Omental fat pad (tissue), 4 donors: ENCODE measurements around the gene CRYZ. TPM values are rescaled to one million over a fixed set of nuclear protein-coding genes. Genes with fewer than 3 reads are reported as not detected.

Source experiments
- ATAC-seq: fragments of 150-250 bp; one replicate; pipeline ENCODE4 v1.9.1; 2016; ENCODE audit warnings: mild to moderate bottlenecking, moderate library complexity; ENCODE audit not compliant: low FRiP score
- DNase-seq: peaks from one replicate; pipeline ENCODE4 v3.0.0-alpha.2; 2019; ENCODE audit warnings: low spot score
- CTCF ChIP-seq, 3 donors: fragments of 450-650 bp; IDR thresholded peaks; one replicate each; pipeline ENCODE4 v1.5.1; 2016 to 2017; ENCODE audit warnings: antibody characterized with exemption in 3 of 3, mild to moderate bottlenecking in 3 of 3, moderate library complexity in 2 of 3
- total RNA-seq, 4 donors: library from RNA; depleted of rRNA; stranded (reverse); fragments of >200 nt; gene quantifications; one replicate each; pipeline ENCODE4 v1.1.0, GENCODE V29; 2016

CRYZ gene
- total RNA-seq, 4 donors from 2014 or later = 9.1 to 33.2 (median 22.6) TPM

GRCh38 chr1:74693473-74693872, 39.4 kb downstream of the CRYZ start:
- TF ChIP-seq CTCF (IDR thresholded peaks at IDR 0.05) = no peak
- ATAC-seq (no peak), DNase-seq (no peak)

DNA sequence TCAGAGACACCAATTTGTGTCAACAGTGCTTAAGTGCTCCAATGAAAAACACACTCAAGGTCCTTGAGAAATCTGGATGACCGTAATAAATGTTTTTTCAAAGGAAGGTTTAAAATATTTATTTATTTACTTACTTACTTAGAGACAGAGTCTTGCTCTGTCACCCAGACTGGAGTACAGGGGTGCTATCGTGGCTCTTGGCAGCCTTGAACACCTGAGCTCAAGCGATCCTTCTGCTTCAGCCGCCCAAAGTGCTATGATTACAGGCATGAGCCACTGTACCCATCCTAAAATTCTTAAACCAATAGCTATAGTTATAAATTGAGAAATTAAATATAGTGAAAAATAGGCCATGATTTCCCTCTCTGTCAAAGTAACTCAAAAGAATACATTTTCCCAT, 41.9 kb downstream of the CRYZ start:
- ATAC-seq (no peak), DNase-seq (no peak)
- no peak for TF ChIP-seq CTCF (IDR thresholded peaks at IDR 0.05)

- ATAC-seq = no peak
- DNase-seq = no peak
- TF ChIP-seq CTCF (IDR thresholded peaks at IDR 0.05) = no peak
Measured at GRCh38 chr1:74690364-74690696, 42.5 kb downstream of the CRYZ start.

GRCh38 chr1:74689621-74690363, 43.1 kb downstream of the CRYZ start:
- ATAC-seq = no peak
- no peak for DNase-seq

GRCh38 chr1:74686928-74687327, 45.9 kb downstream of the CRYZ start:
- DNase-seq (no peak), ATAC-seq (no peak)

More at GRCh38 chr1:74689621-74690363, 43.1 kb downstream of the CRYZ start:
- no peak for TF ChIP-seq CTCF (IDR thresholded peaks at IDR 0.05)

DNA sequence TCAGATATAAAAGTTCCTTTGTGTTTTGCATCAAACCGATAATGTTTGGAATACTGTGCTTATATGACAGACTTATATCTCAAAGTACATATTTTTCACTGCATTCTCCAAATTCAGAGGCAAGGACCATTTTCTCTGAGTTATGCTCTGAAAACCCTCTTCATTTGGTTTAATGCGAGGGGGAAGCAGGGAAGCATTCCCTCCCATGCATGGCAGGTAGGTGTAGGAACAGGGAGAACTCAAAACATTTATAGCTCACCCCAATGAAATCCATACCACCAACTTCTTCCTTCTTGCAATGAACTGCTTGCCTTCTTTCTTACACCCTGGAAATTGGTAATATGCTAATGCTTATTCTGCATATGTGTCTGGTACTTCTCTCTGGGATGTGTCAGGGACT, 48.5 kb downstream of the CRYZ start:
- ATAC-seq (no peak), DNase-seq (no peak)
- TF ChIP-seq CTCF (IDR thresholded peaks at IDR 0.05) = no peak

More at GRCh38 chr1:74686928-74687327, 45.9 kb downstream of the CRYZ start:
- TF ChIP-seq CTCF (IDR thresholded peaks at IDR 0.05) = no peak

DNA sequence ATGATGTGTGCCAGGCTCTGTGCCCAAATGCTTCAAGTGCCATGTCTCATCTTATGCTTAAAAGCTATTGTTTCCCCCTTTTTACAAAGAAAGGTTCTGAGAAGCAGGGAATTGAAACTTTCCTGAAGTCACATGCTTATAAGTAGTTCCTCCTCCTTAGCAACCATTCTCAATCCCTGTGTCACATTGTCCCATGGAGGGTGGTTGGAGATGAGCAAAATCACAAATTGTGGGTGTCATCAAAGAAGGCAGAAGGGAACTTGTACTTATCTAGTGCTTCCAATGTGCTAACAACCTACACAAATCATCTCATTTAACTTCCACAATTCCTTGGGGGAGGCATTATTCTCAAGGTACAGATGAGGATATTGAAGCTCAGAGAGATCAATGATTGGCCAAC, 49.2 kb downstream of the CRYZ start:
- DNase-seq (no peak), ATAC-seq (no peak)
- no peak for TF ChIP-seq CTCF (IDR thresholded peaks at IDR 0.05)
